HG02571 (cell line): ENCODE results near the gene ZFAND3.

ENCODE experiments used
- ATAC-seq: cut with Tn5 transposase; IDR thresholded peaks from one replicate; pipeline ENCODE4 v1.9.1; 2021; ENCODE audit warnings: mild to moderate bottlenecking, moderate library complexity; ENCODE audit not compliant: unreplicated experiment

The ZFAND3 gene

DNA sequence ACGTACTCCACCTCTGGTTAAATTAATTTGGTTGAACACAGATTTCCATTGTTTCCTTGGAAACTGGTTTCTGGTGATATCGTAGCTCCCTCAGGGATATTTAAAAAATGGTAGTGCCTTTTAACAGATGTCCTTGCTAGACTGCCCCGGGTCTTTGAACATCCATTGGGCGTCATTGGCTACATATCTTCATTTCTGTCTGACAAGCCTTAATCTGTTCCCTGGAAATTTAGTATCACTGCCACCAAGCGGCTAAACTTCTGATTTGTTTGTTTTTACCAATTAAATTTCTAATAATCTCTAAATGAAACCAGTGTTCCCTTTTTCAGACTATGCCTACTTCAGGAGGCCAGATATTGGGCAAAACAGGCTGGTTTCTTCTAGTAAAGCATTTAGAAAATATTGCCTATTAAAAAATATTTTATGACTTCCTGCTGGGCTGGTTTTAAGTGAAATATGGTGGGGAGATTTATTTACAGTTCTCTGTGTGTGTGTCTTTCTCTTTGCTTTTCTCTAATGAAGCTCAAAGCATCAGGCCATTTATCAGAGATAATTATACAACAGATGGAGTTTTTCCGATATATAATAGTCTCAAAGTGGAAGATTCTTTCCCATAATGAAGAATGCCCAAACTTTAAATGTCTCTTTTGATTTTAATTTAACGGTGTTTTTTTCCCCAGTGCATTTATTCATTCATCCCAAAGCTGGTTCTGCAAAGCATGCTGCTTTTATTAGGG lies 249.5 kb downstream of the ZFAND3 start:
- ATAC-seq, result no peak

DNA sequence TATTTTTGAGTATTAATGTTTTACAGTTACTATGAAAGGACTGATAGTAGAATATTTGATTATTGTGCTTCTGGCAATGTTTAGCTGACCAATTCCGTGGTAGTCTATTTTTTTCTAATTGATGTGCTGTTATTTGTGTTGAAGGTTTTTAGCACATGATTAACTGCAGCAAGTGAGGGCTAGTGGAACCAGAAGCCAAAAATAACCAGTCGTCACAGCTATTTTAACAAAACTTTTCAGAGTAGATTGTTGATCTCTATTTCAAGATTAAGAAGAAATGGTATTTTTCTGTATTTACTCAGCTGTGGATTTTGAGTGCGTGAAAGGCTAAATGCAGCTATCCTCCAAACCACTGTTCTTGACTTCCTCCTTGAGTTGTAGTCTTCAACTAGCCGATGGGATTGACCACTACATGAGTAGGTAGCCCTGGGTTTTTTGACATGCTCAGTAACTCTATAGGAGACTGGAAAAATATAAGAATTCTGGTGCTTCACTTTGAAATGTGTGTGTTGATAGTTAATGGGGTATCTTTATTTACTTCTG lies 258.0 kb downstream of the ZFAND3 start:
- ATAC-seq, result no peak

DNA sequence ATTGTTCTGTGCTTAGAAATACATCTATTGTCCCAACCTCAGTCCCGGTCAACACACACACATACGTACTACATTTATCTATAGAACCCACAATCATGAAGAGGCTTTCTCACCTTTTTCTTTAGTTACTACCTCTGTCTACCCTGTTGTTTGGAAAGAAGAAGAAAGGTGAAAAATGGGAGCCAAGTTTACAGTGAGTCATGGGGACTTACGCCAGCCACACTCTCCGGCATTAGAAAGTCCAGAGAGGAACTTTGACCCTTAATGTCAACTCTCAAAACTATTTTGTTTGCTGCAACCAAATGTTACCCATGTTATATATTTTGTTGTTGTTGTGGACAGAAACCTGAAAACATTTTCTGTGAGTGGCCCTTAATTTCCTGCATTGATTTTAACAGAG lies 259.1 kb downstream of the ZFAND3 start:
- no peak for ATAC-seq

DNA sequence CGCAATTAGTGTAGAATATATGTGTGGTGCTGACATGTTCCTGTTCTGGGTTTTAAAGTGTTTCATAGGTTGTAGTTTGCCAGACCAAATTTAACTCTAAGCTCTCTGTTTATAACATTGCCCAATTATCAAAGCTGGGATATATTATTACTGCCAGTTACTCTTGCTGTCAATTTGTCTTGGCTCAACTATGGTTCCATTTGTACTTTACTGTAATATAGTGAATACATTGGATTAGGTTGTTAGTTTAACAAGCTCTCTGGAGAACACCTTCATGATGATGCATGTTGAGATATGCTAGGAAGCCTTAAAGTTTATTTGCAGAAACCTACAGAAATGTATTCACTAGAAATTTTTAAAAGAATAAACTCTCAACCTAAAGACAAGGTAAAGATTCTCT lies 259.6 kb downstream of the ZFAND3 start:
- ATAC-seq, result no peak

DNA sequence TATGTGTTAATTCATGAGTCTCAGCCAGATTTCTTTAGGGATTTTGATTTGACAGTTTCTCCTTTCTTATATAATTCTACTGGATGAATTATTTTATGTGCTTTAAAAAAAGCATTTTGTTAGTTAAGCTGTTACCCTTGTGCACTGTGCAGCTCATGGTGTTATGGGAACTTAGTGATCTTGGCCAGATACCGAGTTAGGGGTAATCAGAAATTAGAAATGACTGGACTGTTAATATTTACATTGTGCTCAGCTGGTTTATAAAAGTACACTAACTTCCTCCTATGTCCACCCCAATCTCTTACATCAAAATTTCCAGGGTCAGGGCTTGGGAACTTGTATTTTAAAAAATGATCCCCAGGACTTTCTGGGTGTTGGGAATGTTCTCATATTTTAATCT lies 260.0 kb downstream of the ZFAND3 start:
- no peak for ATAC-seq

DNA sequence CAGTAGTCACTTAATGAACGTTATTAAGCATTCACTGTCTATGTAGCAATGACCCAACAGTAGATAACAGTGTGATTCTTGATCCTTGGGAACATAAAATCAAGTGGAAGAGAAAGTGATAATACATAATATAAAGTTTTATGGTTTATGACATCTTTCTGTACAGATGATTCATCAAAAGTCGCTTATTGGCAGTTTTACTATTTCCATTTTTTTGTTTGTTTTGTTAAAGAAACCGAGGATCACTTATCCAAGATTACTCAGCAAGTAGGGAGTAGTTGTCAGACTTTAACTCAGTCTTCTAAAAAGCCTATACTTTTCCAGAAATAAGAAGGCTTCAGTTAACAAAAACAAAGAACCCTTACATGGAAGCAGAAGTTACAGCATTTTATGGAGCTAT lies 260.8 kb downstream of the ZFAND3 start:
- no peak for ATAC-seq

DNA sequence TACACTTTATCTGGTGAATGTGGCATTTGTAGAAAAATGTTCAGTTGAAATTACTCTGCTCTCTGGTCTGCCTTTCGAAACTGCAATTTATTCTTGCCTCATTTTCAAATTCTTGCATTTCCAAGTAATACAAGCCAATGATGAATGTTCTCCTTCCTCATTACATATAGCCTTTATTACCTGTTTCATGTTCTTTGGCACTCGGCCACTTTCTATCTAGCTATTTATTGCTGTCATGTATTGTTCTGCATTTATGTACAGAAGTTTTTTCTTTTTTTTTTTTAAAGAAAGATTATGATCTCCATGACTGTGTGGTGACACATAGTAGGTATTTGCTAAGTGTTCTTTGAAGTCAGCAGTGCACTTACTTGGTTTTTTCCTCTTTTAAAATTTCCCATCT lies 261.4 kb downstream of the ZFAND3 start:
- no peak for ATAC-seq

DNA sequence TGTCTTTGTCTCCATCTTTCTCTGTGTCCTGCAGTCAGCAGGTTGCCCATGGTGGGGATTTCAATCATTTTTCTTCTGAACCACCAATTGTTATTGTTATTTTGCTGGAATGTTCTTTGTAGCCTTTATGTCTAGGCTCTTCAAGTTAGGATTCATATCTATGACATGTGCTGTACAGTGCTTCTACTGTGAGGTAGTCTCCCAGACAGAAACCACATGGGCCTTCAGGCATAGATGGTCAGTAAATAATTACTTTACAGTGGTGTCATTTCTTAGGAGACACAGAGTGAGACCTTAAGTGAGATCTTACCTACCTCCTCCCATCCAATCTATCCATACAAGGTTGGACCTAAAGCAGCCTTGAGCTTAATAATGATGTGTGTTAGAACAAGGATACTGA lies 265.5 kb downstream of the ZFAND3 start:
- ATAC-seq, result no peak

DNA sequence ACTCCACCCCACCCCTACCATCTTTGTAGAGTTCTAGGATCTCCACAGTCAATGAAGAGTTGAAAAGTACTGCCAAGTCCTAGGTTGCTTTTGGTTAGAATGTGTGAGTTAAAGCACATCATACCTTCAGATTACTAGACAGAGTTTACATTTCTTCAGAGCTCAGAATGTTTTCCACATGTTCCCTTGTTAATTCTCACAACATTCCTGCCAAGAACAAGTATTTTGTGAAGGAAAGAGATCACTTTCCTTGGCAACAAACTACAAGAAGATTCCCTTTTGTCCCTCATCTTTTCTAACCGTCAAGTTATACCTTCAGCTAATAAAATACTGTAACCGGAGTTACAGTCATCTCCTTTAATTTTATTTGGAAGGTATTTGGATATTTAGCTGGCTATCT lies 266.8 kb downstream of the ZFAND3 start:
- no peak for ATAC-seq

DNA sequence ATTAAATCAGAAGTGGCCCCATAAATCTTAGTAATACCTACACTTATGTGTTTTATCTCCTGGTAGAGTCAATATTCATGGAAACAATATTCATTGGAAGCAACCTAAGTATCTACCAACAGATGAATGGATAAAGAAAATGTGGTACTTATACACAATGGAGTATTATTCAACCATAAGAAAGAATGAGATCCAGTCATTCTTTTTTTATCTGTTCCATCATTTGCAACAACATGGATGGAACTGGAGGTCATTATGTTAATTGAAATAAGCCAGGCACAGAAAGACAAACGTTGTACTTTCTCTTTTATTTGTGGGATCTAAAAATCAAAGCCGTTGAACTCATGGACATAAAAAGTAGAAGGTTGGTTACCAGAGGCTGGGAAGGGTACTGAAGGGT lies 268.5 kb downstream of the ZFAND3 start:
- ATAC-seq, result no peak

DNA sequence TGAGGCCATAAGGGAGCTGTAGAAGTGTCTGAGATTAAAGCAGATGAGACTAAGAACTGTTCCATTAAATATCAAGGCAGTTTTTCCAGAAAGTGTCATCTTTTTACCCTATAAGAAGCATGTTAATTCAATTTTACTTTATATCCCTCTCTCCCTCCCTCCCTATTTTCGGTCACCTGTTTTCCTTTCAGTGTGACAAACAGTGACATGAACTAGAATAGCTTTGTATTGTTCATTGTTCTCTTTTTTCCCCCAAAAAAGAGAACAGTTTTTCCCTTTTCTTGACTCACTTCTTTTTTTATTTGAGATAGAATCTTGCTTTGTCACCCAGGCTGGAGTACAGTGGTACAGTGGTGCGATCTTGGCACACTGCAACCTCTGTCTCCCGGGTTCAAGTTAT lies 269.3 kb downstream of the ZFAND3 start:
- ATAC-seq, result no peak

DNA sequence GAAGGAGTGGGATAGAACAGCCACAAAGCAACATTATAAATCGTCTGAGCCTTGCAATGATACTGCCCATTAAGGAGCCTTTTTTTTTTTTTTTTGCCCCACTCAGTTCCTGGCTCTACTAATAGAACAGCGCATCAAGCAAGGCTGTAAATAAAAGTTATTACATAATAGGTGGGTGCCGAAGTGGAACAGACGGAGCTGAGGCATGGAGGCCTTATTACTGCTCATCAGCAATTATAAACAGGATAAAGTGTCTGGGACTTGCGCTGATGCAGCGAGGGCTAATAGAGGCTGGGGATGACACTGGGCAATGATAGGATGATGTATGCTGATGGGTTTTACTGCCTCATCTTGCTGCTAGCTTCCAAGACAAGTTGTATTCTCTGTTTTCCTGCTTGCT lies 272.1 kb downstream of the ZFAND3 start:
- no peak for ATAC-seq

DNA sequence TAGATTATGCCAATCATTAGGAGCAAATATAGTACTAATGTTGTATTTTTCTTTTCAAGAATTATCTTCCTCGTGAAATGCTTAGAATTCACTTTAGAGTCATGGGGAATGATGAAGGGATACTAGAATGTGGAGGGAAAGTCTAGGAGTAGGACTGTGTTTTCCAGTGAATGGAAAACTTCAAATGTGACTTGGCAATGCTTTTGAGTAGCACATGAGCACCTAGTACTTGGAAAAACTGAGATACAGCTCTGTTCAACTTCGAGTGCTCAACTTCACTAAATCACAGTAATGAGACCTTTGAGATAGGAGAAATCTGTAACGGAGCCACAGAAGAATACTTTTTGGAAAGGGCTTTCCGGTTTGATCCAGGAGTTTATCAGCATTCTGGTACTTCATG lies 272.9 kb downstream of the ZFAND3 start:
- ATAC-seq, result no peak

DNA sequence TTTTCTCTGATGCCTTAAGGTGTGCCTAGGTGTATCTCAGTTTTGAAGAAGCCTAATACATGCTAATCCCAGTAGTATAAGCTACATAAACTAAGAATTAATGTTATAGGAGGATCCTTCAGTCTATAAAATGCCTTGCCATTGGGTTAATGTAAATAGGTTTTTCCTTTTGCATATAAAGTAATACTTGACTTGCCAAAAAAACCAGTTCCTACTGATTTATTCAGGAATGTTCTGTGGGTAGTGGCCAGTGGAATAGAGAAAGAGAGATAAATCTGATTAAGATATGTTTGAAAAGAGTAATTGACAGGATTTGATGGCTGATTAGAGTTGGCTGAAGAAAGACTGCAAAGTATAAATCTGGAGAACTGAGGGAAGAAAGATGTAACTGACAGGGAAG lies 273.4 kb downstream of the ZFAND3 start:
- no peak for ATAC-seq

DNA sequence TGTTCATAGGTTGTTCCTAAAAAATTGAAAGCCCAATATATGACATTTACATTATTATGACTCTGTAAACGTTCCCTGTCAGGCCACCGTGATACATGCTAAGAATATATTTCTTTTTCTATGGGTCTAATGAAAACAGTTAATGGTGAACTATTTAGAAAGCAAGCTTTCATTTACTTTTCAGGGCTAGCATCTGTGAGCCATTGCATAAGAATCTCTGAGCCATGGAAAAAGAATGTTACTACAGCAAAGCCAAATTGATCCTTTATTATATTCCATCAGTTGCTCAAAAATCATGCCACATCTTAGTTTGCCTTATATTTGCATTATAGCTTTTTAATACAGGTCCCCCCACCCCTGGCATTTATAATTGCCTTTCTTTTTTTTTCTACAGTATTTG lies 275.5 kb downstream of the ZFAND3 start:
- no peak for ATAC-seq

DNA sequence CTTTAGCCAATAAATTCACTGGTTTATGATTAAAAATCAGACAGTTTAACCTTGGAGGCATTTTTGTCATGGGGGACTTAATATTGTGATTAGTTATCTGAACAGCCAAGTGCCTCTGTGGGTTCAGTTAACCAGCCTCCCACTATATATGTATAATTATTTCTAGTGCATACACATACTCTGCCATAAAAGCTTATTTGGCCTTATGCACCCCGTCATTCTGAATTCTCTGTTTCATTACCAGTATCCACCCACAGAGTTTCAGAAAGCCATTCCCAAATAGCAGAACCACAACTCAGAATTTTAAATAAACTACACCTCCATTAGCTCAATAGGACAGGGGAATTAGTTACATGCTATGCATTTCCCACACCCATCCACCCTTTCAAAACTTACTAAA lies 279.7 kb downstream of the ZFAND3 start:
- ATAC-seq, result no peak

DNA sequence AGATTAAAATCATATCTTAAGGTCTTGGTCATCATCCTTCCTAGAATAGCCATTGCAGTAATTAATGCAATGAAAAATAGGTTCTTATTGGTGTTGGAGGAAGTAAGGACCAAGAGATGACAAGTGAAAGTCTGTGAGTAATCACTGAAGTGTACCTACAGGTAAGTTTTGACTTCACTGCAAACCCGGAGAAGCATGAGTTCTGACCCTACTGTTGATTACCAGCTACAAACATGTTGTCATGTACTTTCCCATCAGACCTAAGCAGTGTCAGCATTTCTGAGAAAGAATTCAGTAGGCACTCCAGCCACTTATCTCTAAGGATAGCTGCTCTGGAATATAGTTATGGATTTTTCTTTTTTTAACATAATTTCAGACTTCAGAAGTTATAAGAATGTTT lies 280.9 kb downstream of the ZFAND3 start:
- no peak for ATAC-seq

DNA sequence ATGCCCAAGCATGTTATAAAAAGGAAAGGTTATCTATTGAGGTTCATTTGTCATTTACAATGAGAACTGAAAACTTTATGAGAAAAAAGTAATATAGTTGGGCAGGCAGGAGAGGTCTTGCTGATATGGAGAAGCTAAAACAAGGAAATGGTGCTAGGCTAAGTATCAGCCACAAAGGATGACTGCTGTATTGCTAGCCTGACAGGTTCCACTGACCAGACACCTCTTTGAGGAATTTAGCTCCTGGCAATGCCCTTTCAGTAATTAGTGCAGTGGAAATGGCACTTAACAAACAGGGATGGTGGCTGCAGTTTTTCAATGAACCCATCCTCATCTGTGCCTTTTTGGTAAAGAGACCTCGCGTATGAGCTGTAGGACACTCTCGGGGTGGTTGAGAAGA lies 284.4 kb downstream of the ZFAND3 start:
- ATAC-seq, result no peak

DNA sequence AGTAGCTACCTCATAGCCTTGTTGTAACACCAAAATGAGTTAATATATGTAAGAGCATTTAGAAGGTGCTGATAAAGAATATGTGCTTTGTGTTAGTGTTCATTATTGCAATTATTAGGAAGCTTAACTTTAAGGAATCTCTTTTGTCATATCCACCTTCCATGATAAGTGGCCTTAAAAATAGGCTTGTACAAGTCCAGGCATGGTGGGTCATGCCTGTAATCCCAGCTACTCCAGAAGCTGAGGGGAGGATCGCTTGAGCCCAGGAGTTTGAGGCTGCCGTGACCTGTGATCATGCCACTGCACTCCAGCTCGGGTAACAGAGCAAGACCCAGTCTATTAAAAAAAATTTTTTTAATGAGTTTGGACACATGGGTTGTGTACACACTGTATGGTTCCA lies 285.5 kb downstream of the ZFAND3 start:
- ATAC-seq, result no peak

DNA sequence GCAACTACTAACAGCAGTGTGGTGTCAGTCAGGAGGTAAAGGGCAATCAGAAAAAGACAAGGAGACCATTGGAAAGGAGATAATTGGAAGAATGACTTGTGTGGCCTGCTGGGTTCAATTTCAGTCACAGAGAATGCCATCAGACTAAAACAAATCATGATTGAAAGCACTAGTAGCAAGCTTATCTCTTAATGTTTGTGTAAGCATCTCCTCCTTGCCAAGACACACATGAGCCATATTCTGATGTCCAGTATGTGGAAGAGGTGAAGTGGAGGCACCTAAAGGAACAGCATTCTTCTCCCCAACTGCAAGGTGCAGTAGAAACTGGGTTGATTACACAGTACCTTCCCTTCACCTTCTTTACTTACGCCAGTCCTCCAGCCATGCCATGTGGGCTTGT lies 287.5 kb downstream of the ZFAND3 start:
- ATAC-seq, result no peak

DNA sequence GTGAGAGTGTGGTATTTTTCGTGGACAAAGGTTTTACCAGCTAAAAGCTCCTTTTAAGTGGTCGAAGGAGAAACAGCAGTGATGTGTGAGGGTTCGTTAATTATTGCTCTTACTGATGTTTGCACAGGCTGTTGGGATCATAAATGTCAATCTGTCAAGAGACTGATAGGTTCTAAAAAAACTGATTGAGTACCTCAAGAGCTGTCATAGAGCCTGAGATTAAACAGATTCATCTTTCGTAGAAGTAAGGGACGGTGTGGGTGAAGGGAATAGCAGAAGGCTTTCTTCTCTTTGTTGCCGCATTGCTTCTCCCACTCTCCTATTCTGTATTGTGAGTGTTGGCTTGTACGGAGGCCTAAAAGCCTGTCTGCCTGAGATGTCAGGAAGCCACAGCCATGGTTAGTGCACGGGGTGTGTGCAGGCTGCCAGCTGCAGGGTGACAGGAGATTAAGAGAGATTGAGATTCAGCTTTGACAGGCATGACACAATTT lies 291.0 kb downstream of the ZFAND3 start:
- no peak for ATAC-seq

DNA sequence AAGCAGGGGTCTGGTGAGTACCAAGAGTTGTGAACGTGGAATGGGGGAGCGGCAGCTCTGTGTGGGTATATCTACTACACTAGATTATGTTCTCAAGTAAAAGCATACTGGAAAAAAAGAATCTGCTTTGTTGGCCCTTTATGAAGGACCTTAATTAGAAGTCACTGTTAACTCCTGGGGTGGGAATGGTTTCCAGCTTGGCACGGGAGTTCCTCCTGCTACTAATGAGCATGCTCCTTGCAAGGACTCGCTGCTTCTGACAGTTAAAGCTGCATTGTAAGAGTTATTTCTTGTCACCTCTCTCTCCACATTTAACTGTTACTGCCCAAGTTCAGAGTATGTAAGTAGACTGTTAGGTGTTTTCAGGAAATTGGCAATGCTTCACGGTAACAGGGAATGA lies 292.7 kb downstream of the ZFAND3 start:
- no peak for ATAC-seq
